HG03066 (cell line): Measurements from ENCODE around the gene INAFM2.

Experiments
- ATAC-seq: cut with Tn5 transposase; IDR thresholded peaks from one replicate; pipeline ENCODE4 v1.9.1; 2021; ENCODE audit warnings: low read depth; ENCODE audit not compliant: unreplicated experiment

The INAFM2 gene

DNA sequence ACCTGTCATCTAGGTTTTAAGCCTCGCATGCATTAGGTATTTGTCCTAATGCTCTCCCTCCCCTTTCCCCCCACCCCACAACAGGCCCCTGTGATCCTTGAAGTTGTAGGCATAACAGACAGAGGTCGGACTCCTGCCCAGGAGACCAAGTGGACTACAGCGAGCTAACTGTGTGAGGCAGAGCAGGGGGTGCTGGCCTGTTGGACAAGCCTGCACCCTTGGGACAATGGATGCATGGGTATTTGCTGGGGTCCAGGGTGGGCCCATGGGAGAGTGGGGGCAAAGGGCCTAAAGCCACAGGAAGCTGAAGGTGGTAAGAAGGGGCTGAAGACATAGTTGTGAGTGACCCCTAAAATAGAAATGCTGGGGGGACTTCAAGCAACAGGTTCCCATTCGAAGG is 18.2 kb upstream of the INAFM2 start:
- no peak for ATAC-seq

DNA sequence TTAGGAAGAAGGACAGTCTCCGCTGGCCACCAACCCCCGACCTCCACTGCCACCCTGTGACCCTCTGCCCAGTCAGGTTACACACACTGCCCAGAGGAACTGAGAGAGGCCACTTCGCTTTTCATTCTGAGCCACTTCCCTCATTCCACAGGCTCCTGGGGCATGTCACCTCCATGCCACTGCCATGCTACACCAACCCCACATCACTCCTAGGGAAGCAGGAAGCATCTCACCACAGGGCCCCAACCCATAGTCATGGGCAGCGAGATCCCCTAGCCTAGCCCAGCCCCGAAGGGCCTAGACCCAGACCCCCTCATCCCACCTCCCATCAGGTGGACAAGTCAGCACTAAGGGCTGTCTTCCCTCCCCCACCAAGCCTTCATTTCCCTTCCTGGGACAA is 17.1 kb upstream of the INAFM2 start:
- no peak for ATAC-seq

DNA sequence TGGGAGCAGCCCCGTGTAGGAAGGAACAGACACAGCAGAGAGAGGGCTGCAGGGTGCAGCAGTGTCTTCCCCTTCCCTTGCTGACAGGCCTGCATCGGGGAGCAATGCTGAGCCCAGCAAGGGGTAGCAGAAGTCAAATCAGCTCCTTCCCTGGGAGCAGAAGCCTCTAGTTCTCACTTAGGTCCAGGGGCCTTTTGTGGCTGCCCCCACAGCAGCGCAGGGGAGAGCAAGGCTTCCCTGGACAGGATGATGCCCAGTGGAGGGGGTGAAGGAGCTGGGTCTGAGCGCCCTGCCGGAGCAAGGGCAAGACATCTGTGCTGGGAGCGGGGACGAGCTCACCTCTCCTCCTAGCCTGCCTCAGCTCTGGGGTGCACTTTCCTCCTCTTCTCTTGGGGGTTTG is 16.6 kb upstream of the INAFM2 start:
- ATAC-seq, result peak; percentile 10

DNA sequence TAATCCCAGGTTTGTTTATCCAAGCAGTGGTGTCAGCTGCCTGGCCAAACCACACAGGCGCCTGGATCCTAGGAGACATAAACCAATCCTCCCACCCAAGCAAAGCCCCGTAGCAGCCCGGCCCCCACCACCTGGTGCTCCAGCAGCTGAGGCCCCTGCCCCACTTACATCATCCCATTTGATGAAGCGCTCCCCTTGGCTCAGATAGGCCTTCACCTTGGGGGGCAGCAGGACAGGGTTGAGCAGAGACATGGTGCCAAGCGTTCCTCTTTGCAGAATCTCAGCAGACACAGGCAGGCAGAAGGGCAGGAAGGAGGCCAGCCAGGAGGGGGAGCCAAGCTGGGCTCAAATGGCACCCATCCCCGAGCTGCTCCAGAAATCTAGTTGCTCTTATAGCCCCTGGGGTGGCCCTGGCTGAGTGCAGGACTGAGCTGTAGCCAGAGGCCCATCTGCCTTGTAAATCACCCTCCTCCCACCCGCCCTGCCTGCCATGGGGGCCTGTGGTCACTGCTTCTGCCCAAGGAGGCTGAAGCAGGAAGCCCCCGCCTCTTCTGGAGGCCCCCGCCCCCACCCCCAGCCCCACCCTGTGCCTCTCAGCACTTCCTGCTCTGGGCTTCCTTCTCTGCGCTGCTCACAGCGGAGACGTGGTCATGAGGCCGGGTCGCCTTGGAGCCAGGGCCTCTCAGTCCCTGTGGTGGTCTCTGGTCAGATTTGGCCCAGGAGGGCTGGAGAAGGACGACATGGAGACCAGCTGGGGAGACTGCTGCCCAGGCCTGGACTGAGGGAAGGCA is 15.9 kb upstream of the INAFM2 start, which contains the start of gene PLCB2:
PLCB2 (minus strand) TSS at position 515 of the 791 bp plus-strand sequence; CDS start at position 252, 263 bp downstream.
- ATAC-seq, result peak; percentile 50

DNA sequence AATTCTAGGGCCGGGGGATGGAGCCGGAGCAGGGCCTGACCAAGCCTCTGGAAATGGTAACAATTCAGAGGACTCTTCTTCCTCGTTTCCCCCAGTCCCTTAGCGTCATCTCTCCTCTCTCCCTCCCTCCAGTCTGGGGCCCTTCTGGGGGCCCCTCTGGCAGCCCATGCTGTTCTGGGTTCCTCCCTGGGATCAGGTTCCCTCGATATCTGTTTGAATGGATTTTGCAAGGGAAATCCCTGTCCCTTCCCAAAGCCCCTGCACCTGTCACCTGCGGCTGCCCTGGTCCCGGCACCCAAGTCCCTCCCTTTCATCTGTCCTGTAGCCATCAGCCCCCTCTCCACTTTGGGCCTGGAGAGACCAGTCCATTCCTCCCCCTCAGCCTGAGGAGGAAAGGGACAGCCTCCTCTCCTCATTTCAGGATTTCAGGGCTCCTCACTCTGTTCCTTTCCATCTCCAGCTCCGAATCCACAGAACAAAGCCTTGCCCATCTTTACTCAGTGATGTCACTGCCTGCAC is 14.1 kb upstream of the INAFM2 start:
- ATAC-seq, result no peak

DNA sequence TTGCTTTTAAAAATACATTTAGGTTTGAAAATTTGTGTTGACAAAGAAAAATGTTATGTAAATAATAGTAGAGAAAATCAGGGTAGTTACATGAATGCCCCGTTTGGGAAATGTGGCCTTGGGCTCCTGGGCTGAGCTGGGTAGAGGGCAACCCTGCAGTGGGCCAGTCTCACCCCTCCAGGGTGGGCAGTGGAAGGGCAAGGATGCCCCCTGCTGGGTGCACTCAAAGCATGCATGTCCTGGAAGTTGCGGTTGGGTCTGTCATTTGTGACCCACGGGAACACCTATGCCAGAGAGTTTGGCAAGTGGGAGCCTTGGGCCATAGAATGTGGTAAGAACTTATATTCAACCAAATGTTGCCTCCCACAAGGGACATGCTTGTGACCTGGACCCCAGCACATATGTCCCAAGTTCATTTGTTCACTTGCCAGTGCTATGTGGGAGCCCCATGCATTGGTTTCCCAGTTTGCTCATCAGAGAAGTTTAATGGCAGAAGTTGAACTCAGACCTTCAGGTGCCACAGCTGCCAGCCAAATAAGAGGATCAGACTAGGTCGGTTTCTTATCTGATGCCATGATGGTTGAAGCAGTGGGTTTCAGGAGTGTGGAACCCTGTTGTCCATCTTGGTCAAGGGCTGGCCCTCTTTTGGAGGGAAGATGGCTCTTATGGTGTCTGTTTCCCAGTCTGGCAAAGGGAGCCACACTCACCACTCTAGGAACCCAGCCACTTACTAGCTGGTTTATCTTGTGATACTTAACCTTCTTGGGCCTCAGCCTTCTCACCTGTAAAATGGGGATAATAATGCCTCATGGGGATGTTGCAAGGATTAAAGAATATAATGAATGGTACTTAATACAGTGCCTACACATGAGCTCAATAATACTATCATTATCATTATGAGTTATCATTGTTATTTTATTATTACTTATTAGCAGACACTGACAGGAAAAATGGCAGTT is 13.2 kb upstream of the INAFM2 start:
- no peak for ATAC-seq

DNA sequence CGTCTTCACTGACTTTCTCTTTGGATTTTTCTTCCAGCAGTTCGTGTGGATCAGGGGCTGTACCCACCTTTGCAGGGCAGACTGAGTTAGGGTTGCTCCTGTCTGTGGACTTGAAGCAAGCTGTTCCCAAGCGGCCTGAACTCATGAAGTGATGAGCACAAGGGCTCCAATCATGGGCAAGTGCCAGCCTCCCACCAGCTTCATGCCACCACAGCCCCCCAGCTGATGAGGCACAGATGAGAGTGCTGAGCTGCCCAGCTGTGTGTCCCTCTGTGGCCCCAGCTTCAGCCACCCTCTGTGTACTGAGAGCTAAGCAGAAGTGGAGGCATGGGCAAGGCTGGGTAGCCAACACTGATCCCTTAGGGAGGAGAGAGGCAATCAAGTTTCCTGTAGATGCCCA is 12.5 kb upstream of the INAFM2 start:
- no peak for ATAC-seq

DNA sequence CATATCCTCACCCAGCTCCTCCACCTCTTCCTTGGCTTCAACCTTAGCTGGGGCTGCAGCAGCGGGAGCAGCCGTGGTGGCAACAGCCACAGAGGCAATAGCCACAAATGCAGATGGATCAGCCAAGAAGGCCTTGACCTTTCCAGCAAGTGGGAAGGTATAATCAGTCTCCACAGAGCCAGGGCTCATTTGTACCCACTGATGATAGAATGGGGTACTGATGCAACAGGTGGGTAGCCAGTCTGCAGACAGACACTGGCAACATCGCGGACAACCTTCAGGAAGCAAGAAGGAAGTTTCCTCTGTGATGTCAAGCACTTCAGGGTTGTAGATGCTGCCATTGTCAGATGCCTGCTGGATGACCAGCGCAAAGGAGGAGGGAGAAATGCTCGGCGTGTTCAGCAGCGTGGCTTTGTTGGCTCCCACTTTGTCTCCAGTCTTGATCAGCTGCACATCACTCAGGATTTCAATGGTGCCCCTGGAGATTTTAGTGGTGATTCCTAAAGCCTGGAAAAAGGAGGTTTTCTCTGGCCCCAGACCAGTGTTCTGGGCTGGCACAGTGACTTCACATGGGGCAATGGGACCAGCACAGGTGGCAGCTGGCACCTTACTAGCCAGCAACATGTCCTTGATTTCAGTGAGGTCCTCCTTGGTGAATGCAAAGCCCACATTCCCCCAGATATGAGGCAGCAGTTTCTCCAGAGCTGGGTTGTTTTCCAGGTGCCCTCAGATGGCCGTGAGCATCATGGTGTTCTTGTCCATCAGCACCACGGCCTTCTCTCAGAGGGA is 10.9 kb upstream of the INAFM2 start:
- no peak for ATAC-seq

DNA sequence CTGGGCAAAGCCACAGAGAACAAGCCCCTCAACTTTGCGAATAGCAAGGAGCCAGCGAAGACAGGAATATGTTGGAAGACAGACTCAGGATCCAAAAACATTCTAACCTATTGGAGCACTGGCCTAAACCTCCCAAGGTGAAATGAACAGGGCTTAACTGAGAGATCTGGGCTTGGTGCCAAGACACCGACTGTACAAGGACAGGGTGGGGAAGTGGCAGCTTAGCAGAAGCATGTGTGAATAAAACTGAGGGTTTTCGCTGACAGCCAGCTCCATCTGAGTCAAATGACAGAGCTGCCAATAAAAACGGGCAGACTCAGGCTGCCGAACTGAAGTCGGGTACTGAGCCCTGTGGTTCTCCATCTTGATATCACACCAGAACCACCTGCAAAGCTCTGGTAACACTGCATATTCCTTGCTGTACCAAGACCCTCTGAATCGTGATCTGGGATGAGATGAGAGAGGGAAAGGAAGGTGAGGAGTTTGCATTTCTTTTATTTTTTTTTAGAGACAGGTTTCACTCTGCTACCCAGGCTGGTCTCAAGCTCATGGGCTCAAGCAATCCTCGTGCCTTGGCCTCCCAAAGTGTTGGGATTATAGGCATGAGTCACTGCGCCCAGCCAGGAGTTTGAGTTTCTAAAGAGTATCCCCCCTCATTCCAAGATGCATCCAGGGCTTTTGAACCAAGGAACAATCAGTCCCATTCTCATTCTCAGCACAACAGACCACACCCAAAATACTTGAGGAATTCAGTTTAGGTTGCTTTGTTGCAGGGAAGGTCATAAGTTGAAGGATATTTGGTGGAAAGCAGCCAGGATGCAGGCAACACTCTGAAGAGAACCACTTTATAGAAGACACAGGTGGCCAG is 9.7 kb upstream of the INAFM2 start:
- no peak for ATAC-seq

DNA sequence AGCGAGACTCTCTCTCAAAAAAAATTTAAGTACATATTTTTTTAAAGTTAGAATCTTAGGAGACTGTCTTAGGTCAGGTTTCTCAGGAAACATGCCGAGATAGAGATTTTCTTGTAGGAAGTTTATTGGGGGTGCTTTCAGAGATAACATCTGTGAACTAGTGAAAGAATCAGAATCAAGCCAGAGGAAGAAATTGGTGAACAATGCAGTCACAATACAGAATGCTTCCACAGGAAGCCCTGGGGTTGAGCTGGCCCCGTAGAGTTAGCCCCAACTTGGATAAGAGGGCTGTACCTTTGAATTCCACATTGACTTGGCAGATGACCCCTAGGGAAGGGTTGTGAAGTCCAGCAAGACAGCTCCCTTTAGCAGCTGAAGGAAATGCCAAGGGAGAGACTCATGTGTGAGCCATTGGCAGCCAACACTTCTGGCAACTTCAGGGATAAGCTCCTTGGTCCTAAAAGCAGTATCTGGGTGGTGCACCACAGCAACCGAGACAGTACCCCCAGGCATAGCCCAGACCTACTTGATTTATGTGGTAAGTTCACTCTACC is 8.7 kb upstream of the INAFM2 start:
- ATAC-seq, result no peak

DNA sequence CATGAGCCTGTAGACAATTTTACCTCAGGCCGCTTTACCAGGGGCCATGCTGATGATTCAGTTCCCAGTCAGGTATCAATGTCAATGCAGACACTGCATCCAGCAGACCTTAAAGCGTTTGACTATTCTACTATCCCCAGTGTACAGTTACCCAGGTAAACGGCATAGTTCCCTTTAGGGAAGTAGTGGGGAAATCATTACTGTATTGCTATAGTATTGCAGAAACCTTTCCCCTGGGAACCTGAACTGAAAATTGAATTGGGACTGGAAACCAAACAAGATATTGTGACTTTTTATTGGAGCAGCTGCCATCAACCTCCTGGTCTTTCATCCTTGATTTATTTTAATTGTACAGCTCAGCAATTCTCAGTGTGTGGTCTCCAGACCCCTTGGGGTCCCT is 6.6 kb upstream of the INAFM2 start:
- no peak for ATAC-seq

DNA sequence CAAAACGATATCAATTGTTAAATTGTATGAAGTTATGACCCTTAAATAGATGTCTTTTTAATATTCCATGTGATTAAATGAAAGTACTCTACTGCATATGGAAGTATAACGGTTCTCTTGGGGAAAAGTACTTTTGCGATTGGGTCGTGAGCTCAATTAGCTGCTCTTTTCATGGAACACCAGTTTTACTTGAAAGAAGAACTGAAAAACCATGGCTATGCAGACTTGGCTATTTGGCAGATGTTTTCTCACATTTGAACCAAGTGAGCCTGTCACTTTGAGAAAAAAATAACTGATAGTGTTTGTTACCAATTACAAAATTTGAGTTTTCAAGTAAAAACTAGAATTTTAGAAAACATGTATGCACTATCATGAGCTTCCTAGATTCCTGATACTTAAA is 5.9 kb upstream of the INAFM2 start:
- ATAC-seq, result no peak

DNA sequence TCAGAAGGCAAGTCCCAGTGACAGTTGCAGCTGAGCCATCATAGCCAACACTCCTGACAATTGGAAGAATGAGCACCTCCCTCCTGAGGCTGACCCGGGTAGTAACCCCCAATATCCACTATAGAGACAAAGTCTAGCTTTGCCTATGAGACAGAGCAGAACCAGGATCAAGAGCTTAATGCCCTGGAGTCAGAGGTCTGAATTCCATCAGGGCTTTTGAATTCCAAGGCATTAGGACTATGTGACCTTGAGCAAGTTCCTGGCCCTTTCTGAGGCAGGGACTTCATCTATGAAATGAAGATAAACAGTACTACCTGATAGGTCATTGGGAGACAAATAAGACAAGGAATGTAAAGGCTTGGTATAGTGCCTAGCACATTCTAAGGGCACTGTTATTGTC is 3.1 kb upstream of the INAFM2 start:
- no peak for ATAC-seq

DNA sequence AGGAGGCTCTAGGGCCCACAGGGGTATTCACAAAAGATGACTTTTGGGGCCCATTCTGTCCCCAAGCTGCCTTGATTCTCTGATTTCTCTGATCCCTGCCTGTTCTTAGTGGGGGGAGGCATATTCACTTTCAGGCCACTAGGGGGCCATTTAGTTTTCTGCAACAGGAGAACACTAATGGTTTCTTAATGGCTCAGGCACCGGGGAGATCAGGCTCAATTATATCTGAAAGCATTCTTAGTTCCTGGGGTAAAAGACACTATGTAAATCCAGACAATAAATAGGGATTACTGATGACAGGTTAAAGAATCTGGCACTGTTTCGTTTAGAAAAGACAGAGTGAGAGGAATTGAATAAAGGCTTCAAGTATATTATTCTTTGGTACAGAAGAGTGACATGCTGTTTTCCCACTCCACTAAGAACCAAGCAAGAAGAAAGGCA is 2.5 kb upstream of the INAFM2 start:
- ATAC-seq, result no peak

DNA sequence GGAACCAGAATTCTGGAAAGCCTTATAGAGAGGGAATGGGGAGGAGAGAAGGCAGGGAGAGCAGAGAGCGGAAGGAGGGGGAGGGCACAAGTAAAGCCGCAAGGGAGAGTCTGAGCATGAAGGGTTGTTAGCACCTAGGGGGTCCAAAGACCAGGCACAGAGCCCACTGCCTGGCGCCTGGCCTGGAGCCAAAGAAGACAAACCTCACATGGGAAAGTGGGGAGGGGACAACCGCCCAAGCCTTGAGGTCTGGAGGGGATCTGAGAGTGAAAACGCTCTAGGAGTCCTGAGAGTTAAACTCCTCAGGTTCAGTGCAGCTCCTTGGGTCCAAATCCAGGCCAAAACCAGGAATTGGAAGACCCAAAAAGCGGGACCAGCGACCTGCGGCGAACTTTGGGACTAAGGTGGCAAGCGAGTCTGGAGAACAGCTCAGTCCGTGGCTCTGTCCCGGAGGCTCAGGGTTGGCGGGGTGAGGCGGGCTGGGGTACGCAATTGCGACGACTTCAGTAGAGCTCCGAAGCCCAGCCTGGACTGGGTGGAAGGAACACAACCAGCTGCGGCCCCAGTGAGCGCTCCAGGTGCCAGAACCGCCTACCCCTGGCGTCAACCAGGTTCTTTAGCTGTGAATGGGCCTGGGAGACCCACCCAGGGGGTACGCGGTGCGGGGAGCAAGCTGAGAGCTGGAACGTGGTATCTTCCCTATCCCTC is 807 bp upstream of the INAFM2 start:
- no peak for ATAC-seq

DNA sequence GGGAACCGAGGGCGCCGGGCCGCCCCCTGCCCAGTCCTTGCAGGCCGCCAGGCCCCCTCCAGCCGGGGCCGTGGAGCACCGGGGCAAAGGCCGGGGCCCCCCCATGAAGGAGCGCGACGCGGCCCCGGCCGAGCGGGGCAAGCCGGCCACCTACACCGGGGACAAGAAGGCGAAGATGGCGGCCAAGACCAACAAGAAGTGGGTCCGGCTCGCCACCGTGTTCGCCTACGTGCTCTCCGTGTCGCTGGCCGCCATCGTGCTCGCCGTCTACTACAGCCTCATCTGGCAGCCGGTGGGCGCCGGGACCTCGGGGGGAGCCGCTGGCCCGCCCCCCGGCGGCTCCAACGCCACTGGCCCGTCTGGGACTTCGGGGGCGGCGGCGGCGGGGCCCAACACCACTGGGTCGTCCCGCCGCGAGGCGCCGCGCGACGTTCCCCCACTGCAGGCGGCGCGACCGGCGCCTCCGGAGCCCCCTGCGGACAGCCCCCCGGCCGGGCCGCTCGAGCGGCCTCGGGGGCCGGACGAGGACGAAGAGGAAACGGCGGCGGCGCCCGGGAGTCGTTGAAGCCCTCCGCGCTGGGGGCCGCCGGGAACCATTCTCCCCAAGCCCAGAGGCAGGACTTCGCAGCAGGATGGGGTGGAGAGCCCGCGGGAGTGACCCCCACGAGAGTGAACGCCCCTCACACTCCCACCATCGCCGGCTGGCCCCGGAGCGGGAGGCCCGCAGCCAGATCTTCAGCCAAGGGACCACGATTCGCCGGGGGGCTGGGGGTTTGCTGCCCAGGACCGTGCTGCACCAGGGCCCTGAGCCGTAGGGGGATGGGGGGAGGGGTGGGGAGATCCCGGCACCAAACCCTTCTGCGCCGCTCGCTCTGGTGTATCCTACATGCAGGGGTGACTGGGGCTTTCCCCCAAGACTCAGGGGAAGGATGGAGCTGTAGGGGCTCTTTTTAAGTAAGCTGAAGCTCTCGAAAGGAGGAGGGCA is 753 bp downstream of the INAFM2 start:
- ATAC-seq, result peak; percentile 8

DNA sequence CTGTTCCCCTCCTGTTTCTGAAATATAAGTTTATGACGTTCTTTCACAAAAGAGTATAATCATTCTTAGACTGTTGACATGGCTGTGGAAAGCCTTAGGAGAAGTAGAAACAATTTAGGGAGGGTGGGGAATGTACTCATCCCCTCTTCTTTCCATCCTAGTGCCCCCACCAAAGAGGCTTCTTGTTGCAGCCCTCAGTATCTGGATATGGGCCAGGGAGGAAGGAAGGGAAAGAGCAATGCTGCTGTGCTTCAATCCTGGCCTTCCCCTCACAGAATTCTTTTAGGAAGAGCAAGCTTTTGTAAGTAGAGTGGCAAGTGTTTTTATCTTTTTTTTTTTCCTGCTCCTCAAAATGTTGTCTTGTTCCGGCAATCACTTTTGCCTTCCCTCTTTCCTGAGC is 1.7 kb downstream of the INAFM2 start:
- ATAC-seq, result no peak
